Activated CD4-positive, alpha-beta T cell treated with anti-CD3 and anti-CD28 coated beads, Interleukin-2, amount 10 ng/mL, durations not matched to agents 24 days and 14 days (primary cell): ENCODE results near the gene LGALS9C. TPM values are rescaled to one million over a fixed set of nuclear protein-coding genes. Genes with fewer than 3 reads are reported as not detected.
"Not testable (repeated sequence)": the region's sequence is repeated elsewhere in the genome, so short reads cannot be mapped to it uniquely, and the experiment has no call there.

Source experiments
- DNase-seq: peaks from one replicate; pipeline ENCODE4 v3.0.0; 2022
- H3K27ac Mint-ChIP-seq: one replicate; pipeline ENCODE4 v1.8.0; 2022; ENCODE audit warnings: mild to moderate bottlenecking, mixed read lengths
- H3K27me3 Mint-ChIP-seq: one replicate; pipeline ENCODE4 v1.8.0; 2022; ENCODE audit warnings: mixed read lengths
- H3K36me3 Mint-ChIP-seq: one replicate; pipeline ENCODE4 v1.8.0; 2022; ENCODE audit warnings: low read depth, mild to moderate bottlenecking, mixed read lengths
- H3K4me1 Mint-ChIP-seq: one replicate; pipeline ENCODE4 v1.8.0; 2021; ENCODE audit warnings: mixed read lengths
- H3K4me3 Mint-ChIP-seq: one replicate; pipeline ENCODE4 v1.8.0; 2022; ENCODE audit warnings: mild to moderate bottlenecking, moderate library complexity, mixed read lengths
- H3K9me3 Mint-ChIP-seq: one replicate; pipeline ENCODE4 v1.8.0; 2021; ENCODE audit warnings: mixed read lengths
- intact Hi-C: fragments of 100-400 bp; cut with micrococcal nuclease; formaldehyde crosslinking; loops from one replicate; pipeline ENCODE4 v1.15.1; 2023
- total RNA-seq: library from RNA; stranded (reverse); gene quantifications from 2 replicates; pipeline ENCODE4 v1.2.3, GENCODE V29; 2022

The LGALS9C gene
- total RNA-seq, 1 donor from 2014 or later = not detected

GRCh38 chr17:18530405-18530804 is 53.8 kb downstream of the LGALS9C start:
- H3K4me3 Mint-ChIP-seq, H3K27ac Mint-ChIP-seq, H3K36me3 Mint-ChIP-seq, H3K4me1 Mint-ChIP-seq, intact Hi-C loops, H3K27me3 Mint-ChIP-seq, H3K9me3 Mint-ChIP-seq, DNase-seq: not testable (repeated sequence)

- H3K9me3 Mint-ChIP-seq, H3K4me3 Mint-ChIP-seq, H3K36me3 Mint-ChIP-seq, H3K4me1 Mint-ChIP-seq, DNase-seq, H3K27ac Mint-ChIP-seq, intact Hi-C loops, H3K27me3 Mint-ChIP-seq: not testable (repeated sequence)
These were observed 65.6 kb downstream of the LGALS9C start for GRCh38 chr17:18542234-18542633.

- H3K4me3 Mint-ChIP-seq, DNase-seq, H3K27me3 Mint-ChIP-seq, intact Hi-C loops, H3K36me3 Mint-ChIP-seq, H3K9me3 Mint-ChIP-seq, H3K4me1 Mint-ChIP-seq, H3K27ac Mint-ChIP-seq: not testable (repeated sequence)
These were observed 66.3 kb downstream of the LGALS9C start for GRCh38 chr17:18542907-18543306.

Other genes starting within 250 kb of the LGALS9C start
- 266 and 275 TPM in 2 replicates for gene FLII, start 218.1 kb upstream of the LGALS9C start, total RNA-seq
- 4.3 and 6.0 TPM in 2 replicates for gene MIEF2, start 216.1 kb upstream of the LGALS9C start, total RNA-seq
- gene TOP3A, start 161.8 kb upstream of the LGALS9C start, total RNA-seq = 75.4 and 88.2 TPM in 2 replicates
- 17.3 and 17.7 TPM in 2 replicates for gene SMCR8, start 161.5 kb upstream of the LGALS9C start, total RNA-seq
- 58.3 and 62.1 TPM in 2 replicates for gene SHMT1, start 113.2 kb upstream of the LGALS9C start, total RNA-seq
- not detected in 2 replicates for gene EVPLL, start 99.0 kb upstream of the LGALS9C start, total RNA-seq
- not detected in 2 replicates for gene TBC1D28, start 167.6 kb downstream of the LGALS9C start, total RNA-seq
- 6.0 and 6.4 TPM in 2 replicates for gene FOXO3B, start 205.5 kb downstream of the LGALS9C start, total RNA-seq